Prostate gland (tissue), 2 donors: Measurements from ENCODE around the gene MYL10.

Experiments
- POLR2A ChIP-seq: fragments of 450-650 bp; IDR thresholded peaks from one replicate; pipeline ENCODE4 v1.6.1; 2016; ENCODE audit warnings: antibody characterized with exemption, mild to moderate bottlenecking
- POLR2AphosphoS5 ChIP-seq: sonication (generic); formaldehyde crosslinking; IDR thresholded peaks from one replicate; pipeline ENCODE4 v1.6.1; 2017; ENCODE audit warnings: antibody characterized with exemption
- TF ChIP-seq, protein P1 (sequence below), 4 experiments: fragments of 200-600 bp in 2 of 4; fragments of 450-650 bp in 2 of 4; sonication (generic) in 2 of 4; IDR thresholded peaks; 1 replicate in 3 of 4; 2 replicates in 1 of 4; pipeline ENCODE4 v1.5.1; 2016 to 2019; ENCODE audit warnings: antibody characterized with exemption in 4 of 4, mild to moderate bottlenecking in 2 of 4, moderate library complexity in 2 of 4

GRCh38 chr7:101593556-101593955, 35.5 kb downstream of the MYL10 start:
- TF ChIP-seq, protein P1, sequence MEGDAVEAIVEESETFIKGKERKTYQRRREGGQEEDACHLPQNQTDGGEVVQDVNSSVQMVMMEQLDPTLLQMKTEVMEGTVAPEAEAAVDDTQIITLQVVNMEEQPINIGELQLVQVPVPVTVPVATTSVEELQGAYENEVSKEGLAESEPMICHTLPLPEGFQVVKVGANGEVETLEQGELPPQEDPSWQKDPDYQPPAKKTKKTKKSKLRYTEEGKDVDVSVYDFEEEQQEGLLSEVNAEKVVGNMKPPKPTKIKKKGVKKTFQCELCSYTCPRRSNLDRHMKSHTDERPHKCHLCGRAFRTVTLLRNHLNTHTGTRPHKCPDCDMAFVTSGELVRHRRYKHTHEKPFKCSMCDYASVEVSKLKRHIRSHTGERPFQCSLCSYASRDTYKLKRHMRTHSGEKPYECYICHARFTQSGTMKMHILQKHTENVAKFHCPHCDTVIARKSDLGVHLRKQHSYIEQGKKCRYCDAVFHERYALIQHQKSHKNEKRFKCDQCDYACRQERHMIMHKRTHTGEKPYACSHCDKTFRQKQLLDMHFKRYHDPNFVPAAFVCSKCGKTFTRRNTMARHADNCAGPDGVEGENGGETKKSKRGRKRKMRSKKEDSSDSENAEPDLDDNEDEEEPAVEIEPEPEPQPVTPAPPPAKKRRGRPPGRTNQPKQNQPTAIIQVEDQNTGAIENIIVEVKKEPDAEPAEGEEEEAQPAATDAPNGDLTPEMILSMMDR (IDR thresholded peaks at IDR 0.05), result no peak
- TF ChIP-seq POLR2A (no peak), POLR2AphosphoS5 (no peak)
